ENCODE results near the gene HIPK3.

The HIPK3 gene

GRCh38 chr11:33399421-33399820, 142.2 kb downstream of the HIPK3 start:
- DNase-seq: no peak

- no peak for DNase-seq
Measured at GRCh38 chr11:33402066-33402465, 144.9 kb downstream of the HIPK3 start.

- DNase-seq: no peak
Measured at GRCh38 chr11:33403344-33403743, 146.2 kb downstream of the HIPK3 start.

GRCh38 chr11:33405834-33406602, 148.8 kb downstream of the HIPK3 start:
- DNase-seq: no peak
